OCI-LY3 (cell line): ENCODE measurements around the gene LCE1A.

ENCODE experiments used
- H2AFZ ChIP-seq: fragments of 200-600, 300-600 bp; shearing (Covaris generic); 2 replicates; pipeline ENCODE4 v1.6.0; 2014; ENCODE audit warnings: antibody characterized with exemption, low read depth, low read length
- H3K27ac ChIP-seq: fragments of 200-600, 300-600 bp; sonication (generic); 2 replicates; pipeline ENCODE4 v1.5.1; 2014; ENCODE audit warnings: mild to moderate bottlenecking, low read length, moderate library complexity, mixed read lengths
- H3K27me3 ChIP-seq: fragments of 200-600, 300-600 bp; sonication (generic); 2 replicates; pipeline ENCODE4 v1.6.1; 2014; ENCODE audit warnings: low read depth, low read length, mixed read lengths
- H3K36me3 ChIP-seq: fragments of 200-600, 300-600 bp; sonication (generic); replicated peaks from 2 replicates; pipeline ENCODE3; 2014; ENCODE audit warnings: low read depth, low read length, mixed read lengths
- H3K4me1 ChIP-seq: fragments of 300-600, 200-600 bp; sonication (generic); 2 replicates; pipeline ENCODE4 v1.6.1; 2014; ENCODE audit warnings: low read length, mixed read lengths
- H3K4me2 ChIP-seq: fragments of 200-600, 300-600 bp; sonication (generic); 2 replicates; pipeline ENCODE4 v1.6.1; 2014; ENCODE audit warnings: low read length, mixed read lengths
- H3K4me3 ChIP-seq: fragments of 300-600, 200-600 bp; sonication (generic); 2 replicates; pipeline ENCODE4 v1.5.1; 2014; ENCODE audit warnings: antibody characterized with exemption, mild to moderate bottlenecking, low read length, moderate library complexity
- H3K79me2 ChIP-seq: fragments of 300-600, 200-600 bp; shearing (Covaris generic); 2 replicates; pipeline ENCODE4 v1.6.1; 2014; ENCODE audit warnings: mild to moderate bottlenecking, low read length, mixed read lengths
- H3K9ac ChIP-seq: fragments of 300-600, 200-600 bp; shearing (Covaris generic); 2 replicates; pipeline ENCODE4 v1.6.0; 2014; ENCODE audit warnings: mild to moderate bottlenecking, low read length, moderate library complexity
- H3K9me3 ChIP-seq: fragments of 200-600, 300-600 bp; shearing (Covaris generic); 2 replicates; pipeline ENCODE4 v1.6.1; 2014; ENCODE audit warnings: low read length, mixed read lengths; ENCODE audit not compliant: insufficient read depth
- H4K20me1 ChIP-seq: fragments of 200-600, 300-600 bp; sonication (generic); 2 replicates; pipeline ENCODE4 v1.6.1; 2016; ENCODE audit warnings: low read length, mixed read lengths; ENCODE audit not compliant: insufficient read depth
- EZH2phosphoT487 ChIP-seq: fragments of 200-600 bp; shearing (Covaris generic); IDR thresholded peaks from 2 replicates; pipeline ENCODE4 v1.6.1; 2018; ENCODE audit warnings: antibody characterized with exemption, mixed run types, low read depth
- TF ChIP-seq, protein P1 (sequence below): fragments of 200-600, 300-600 bp; sonication (generic); IDR thresholded peaks from 2 replicates; pipeline ENCODE4 v1.5.1; 2014; ENCODE audit warnings: antibody characterized with exemption, low read length, low read depth

LCE1A gene

DNA sequence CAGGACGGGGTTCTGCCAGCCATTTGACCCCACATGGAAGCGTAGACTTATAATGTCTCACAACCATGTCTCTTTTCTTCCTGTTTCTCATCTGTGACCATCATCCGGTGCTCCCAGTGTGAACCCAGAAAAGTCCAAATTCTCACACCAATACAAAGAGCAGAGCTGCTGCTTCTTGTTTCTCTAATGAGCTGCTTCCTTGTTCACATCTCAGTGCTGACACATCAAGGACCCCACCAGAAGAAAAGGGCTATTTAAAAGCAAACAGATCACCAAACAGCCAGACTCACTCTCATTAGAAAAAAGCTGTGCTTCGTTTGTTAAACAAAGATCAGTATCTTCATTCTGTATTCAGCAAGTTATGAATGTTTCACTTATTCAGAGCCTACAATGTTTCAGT is 31.6 kb upstream of the LCE1A start:
- Histone ChIP-seq H2AFZ (no peak overlapping the region), H3K4me3 (no peak overlapping the region), H3K36me3 (no peaks in the 10 kb centered on the region), H3K4me1 (no peaks in the 10 kb centered on the region), H3K9ac (no peak overlapping the region), H3K27ac (no peak overlapping the region), H3K27me3 (peaks cover 17% of the 10 kb centered on the region), H3K9me3 (no peaks in the 10 kb centered on the region), H4K20me1 (no peaks in the 10 kb centered on the region), H3K4me2 (no peak overlapping the region), H3K79me2 (no peaks in the 10 kb centered on the region)
- TF ChIP-seq, protein P1, sequence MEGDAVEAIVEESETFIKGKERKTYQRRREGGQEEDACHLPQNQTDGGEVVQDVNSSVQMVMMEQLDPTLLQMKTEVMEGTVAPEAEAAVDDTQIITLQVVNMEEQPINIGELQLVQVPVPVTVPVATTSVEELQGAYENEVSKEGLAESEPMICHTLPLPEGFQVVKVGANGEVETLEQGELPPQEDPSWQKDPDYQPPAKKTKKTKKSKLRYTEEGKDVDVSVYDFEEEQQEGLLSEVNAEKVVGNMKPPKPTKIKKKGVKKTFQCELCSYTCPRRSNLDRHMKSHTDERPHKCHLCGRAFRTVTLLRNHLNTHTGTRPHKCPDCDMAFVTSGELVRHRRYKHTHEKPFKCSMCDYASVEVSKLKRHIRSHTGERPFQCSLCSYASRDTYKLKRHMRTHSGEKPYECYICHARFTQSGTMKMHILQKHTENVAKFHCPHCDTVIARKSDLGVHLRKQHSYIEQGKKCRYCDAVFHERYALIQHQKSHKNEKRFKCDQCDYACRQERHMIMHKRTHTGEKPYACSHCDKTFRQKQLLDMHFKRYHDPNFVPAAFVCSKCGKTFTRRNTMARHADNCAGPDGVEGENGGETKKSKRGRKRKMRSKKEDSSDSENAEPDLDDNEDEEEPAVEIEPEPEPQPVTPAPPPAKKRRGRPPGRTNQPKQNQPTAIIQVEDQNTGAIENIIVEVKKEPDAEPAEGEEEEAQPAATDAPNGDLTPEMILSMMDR, result no peak
- no peak for TF ChIP-seq EZH2phosphoT487

DNA sequence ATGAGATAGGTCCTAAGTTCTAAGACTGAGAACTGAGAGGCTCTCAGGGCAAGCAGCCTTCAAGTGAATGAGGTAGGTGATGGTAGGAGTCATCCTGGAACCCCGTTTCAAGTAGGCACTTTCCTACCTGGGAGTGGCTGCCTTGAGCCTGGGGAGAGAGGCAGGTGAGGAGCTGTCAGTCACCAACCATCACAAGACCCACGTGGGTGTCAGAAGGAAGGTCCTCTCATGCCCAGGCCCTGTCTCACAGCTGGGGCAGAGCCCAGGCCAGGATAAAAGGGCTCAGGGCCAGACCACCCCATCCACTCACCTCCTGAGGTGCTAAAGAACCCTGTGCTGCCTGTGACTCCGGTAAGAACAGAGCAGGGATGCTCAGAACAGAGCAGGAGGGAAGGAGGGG is 30.9 kb upstream of the LCE1A start, which contains the start of gene LCE1D:
Gene LCE1D, plus strand, starts transcription at position 301 of the 400 bp plus-strand sequence. CDS start 1,074 bp downstream, outside the sequence.
- Histone ChIP-seq H2AFZ (no peak within 1 kb of the TSS), H3K27ac (no peak within 1 kb of the TSS), H3K4me2 (no peak within 1 kb of the TSS), H3K36me3 (no peaks in the 10 kb centered on the region), H3K27me3 (peaks cover 25% of the 10 kb centered on the region), H3K4me3 (no peak within 1 kb of the TSS), H3K9me3 (no peaks in the 10 kb centered on the region), H3K79me2 (no peaks in the 10 kb centered on the region), H3K9ac (no peak within 1 kb of the TSS), H3K4me1 (no peaks in the 10 kb centered on the region), H4K20me1 (no peaks in the 10 kb centered on the region)
- TF ChIP-seq, protein P1, result no peak
- TF ChIP-seq EZH2phosphoT487, result no peak

DNA sequence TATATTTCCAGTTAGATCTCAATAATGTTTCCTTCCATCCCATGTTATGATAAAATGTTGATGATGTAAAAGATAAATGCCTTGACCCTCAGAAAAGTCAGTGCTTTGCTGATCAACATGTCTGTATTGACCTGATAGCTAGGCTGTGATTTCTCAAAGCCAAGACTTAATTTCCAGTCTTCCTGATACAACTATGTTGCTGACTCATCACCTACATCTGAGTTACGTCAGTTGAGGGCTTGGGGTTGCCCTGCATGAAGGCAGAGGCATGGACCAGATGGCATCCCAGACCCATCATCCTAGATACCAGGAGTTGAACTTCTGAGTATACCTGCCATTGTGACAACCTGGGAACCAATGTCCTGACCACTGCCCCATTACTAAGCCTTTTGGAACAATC is 25.9 kb upstream of the LCE1A start:
- Histone ChIP-seq H3K9ac (no peak overlapping the region), H3K79me2 (no peaks in the 10 kb centered on the region), H4K20me1 (no peaks in the 10 kb centered on the region), H3K9me3 (no peaks in the 10 kb centered on the region), H3K27ac (no peak overlapping the region), H3K4me3 (no peak overlapping the region), H3K4me1 (no peaks in the 10 kb centered on the region), H3K36me3 (no peaks in the 10 kb centered on the region), H3K27me3 (peaks cover 38% of the 10 kb centered on the region), H3K4me2 (no peak overlapping the region), H2AFZ (no peak overlapping the region)
- no peak for TF ChIP-seq EZH2phosphoT487

DNA sequence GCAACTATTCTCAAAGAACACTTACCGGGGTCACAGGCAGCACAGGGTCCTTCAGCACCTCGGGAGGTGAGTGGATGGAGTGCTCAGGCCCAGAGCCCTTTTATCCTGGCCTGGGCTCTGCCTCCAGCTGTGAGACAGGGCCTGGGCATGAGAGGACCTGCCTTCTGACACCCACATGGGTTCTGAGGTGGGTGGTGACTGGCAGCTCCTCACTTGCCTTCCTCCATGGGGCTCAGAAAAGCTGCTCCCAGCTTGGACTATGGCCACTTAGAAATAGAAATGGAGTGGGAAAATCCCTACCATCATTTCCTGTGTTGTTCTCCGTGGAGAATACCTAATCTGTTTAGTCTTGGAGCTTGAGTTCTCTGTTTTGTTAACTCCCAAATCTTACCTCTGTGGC is 20.7 kb upstream of the LCE1A start, which contains the start of gene LCE1C:
Gene LCE1C, minus strand, starts transcription at position 76 of the 400 bp plus-strand sequence. CDS start 1,173 bp downstream, outside the sequence.
- Histone ChIP-seq H3K4me1 (peaks cover 14% of the 10 kb centered on the region), H4K20me1 (no peaks in the 10 kb centered on the region), H3K9me3 (no peaks in the 10 kb centered on the region), H2AFZ (no peak within 1 kb of the TSS), H3K27me3 (peaks cover 39% of the 10 kb centered on the region), H3K27ac (no peak within 1 kb of the TSS), H3K4me3 (no peak within 1 kb of the TSS), H3K79me2 (no peaks in the 10 kb centered on the region), H3K4me2 (no peak within 1 kb of the TSS), H3K36me3 (no peaks in the 10 kb centered on the region), H3K9ac (no peak within 1 kb of the TSS)
- TF ChIP-seq EZH2phosphoT487, result no peak
- TF ChIP-seq, protein P1, result no peak

GRCh38 chr1:152811050-152811449 is 16.2 kb upstream of the LCE1A start:
- Histone ChIP-seq H3K9me3 (no peaks in the 10 kb centered on the region), H3K4me3 (no peak overlapping the region)

More at GRCh38 chr1:152811050-152811449, 16.2 kb upstream of the LCE1A start:
- Histone ChIP-seq H2AFZ (no peak overlapping the region), H3K4me1 (peaks cover 15% of the 10 kb centered on the region), H3K4me2 (peak overlapping the region; percentile 31; the same call in 1 of the 2 replicates), H4K20me1 (no peaks in the 10 kb centered on the region), H3K36me3 (no peaks in the 10 kb centered on the region), H3K27me3 (peaks cover 45% of the 10 kb centered on the region), H3K9ac (no peak overlapping the region), H3K27ac (no peak overlapping the region), H3K79me2 (no peaks in the 10 kb centered on the region)
- TF ChIP-seq EZH2phosphoT487, result no peak
- TF ChIP-seq, protein P1, result no peak
